ENCODE results near the gene NEGR1. TPM values are rescaled to one million over a fixed set of nuclear protein-coding genes. Genes with fewer than 3 reads are reported as not detected.

Gene NEGR1
- total RNA-seq, 1 experiment from 2014 or later: 1.3 TPM

DNA sequence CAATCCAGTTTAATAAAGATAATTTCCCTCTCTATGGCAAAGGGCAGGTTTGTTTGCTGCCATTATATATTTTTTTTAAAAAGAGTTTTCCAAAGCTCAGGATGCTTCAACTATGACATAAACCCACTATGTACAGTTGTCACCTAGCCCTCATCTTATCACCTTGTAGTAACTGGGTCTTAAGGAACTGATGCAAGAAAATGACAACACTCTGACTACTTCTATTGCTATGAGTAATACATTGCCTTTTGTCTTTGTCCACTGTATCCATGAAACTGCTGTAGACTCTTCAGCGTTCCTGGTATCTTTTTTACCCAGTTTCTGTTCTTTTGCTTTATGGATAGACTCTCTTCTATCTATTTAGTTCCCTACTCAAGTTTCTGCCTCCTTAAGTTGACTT lies 586.5 kb downstream of the NEGR1 start:
- DNase-seq (ENCODE audit: low read depth): no peak

DNA sequence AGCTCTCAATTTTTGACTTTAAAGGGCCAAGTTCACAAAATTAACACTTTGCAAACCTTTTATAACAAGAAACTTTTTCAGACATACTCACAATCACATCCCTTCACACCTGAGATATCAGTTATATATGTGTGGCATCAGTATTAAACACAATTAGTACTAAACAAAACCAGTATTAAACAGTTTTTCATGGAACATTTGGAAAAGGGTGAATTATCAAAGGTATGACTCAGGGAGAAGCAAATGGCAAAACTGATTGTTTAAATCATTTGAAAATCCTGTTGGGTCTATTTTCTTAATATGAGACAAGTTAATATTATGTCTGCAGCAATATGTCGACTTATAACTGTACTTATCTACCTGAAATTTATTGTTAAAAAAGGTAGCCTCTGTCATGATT lies 587.3 kb downstream of the NEGR1 start:
- DNase-seq (ENCODE audit: low read depth): no peak

- DNase-seq (ENCODE audit: low read depth): no peak
Observed at GRCh38 chr1:71693581-71693980, 588.8 kb downstream of the NEGR1 start.

GRCh38 chr1:71689635-71690034 lies 592.7 kb downstream of the NEGR1 start:
- no peak for DNase-seq (ENCODE audit: low read depth)

GRCh38 chr1:71687376-71687775 lies 595.0 kb downstream of the NEGR1 start:
- DNase-seq (ENCODE audit: low read depth): no peak

GRCh38 chr1:71676979-71677925 lies 605.1 kb downstream of the NEGR1 start:
- DNase-seq (ENCODE audit: low read depth): no peak

GRCh38 chr1:71668065-71668464 lies 614.3 kb downstream of the NEGR1 start:
- DNase-seq (ENCODE audit: low read depth): no peak

DNA sequence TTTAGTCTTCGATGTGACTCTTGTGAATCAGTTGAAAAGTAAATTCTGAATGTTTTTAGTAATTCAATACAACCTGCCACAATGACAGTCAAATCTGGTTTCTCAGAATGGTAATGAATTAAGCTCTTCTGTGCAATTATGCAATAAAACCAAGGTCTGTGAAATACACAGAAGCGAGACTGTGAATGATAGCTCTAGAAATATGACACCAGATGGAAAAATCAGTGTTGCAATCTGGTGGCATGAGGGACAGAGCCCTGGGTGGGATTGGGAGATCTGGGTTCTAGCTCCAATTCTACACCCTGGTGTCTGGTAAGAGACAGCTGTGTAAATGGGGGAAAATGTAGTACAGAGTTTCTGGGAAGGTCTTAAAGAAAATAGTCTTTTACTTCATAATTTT lies 615.1 kb downstream of the NEGR1 start:
- peak; percentile 2 for DNase-seq (ENCODE audit: low read depth)

DNA sequence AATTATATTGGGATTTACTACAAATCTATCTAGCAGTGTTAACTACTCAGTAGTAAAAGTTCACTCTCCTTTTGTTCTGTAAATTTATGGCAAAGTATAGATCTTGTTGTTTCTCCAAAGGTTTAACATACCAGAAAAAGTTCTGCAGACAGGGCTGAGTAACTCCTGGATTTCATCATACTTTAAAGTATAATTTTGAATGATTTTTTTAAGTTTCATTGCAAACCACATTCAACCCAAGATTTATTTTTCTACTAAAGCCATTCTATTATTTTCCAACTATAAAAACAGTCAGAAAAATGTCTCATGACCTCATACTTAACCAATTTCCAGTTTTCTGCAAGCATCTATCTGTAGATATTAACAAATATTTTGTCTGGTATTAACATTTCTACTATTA lies 615.7 kb downstream of the NEGR1 start:
- no peak for DNase-seq (ENCODE audit: low read depth)

- peak; percentile 24 for DNase-seq (ENCODE audit: low read depth)
Observed at GRCh38 chr1:71660411-71660810, 621.9 kb downstream of the NEGR1 start.

DNA sequence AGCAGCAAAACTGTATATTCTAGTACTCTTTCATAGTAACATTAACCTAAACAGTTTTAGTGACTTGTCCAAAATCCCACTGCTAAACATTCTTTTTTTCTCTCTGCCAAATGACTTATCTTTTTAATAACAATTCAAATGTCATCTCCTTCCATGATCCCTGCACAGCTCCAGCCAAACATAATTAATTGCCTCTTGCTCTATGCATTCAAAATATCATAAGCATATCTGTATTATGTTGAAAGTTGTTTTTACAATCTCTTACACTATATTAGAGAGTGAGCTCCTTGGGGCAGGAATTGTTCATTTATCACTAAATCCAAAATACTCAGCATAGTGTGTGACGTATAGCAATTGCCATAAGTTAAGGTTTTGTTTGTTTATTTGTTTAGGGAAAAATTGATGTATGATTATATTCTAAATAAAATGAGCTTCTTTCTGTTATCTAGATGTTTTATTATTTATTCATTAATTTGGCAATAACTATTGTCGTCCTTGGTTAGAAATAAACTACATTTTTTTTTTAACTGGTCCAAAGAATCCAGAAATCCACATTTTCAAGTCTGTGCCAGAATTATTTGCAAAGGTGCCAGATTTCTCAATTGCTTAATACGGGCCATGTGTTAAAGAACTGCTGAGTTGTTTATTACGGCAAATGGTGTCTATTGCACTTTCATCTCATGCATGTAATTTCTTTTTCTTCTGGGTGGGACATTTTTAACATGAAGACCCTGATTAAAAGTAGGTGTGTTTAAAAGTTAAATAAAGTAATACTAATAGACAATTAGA lies 624.3 kb downstream of the NEGR1 start:
- no peak for DNase-seq (ENCODE audit: low read depth)

DNA sequence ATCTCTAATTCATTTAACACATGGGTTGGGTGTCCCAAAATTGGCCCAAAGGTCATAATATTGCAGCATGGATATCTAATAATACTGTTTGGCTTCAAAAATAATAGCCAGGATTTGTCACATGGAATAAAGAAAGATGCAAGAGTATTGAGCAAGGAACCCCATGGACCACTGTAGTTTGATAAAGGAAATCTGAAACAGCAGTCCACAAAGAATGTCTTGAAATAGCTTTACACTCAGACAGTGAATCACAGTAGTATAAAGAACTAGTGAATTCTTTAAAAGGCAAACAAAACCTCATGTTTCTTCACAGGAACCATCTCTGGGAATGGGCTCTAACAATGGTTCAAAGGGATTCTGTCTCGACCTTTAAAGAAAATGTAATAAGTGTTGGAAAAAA lies 625.4 kb downstream of the NEGR1 start:
- DNase-seq (ENCODE audit: low read depth): no peak

DNA sequence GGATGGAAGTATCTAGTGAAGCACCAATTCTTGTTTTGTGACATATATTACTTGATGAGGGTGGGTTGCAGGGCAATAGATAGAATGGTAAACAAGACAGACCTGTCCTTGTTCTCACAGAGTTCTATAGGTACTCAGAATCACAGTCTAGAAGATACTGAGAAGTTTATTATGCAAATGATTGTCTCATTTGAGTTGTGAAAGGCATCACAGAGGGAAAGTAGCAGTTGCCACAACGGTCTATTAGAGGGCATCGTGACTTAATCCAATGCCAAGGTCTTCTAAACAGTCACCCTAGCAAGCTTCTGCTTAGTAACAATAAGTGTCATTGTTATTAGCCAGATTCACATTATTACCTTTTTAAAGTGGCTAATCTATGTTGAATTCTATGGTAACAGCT lies 626.7 kb downstream of the NEGR1 start:
- DNase-seq (ENCODE audit: low read depth): no peak

DNA sequence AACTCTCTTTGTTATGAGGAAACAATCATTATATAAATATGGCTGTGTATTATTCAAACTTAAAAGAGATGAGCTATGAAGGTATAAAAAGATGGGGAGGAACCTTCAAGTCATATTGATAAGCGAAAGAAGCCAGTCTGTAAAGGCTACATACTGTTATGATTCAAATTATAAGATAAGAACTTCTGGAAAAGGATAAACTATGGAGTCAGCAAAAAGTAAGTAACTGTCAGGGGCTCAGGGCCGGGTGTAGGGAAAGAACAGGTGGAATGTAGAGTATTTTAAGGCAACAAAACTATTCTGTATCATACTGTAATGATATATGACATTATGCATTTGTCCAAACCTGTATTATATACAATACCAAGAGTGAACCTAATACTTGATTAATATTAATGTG lies 628.4 kb downstream of the NEGR1 start:
- DNase-seq (ENCODE audit: low read depth): no peak

- DNase-seq (ENCODE audit: low read depth): no peak
Observed at GRCh38 chr1:71651214-71651613, 631.1 kb downstream of the NEGR1 start.

DNA sequence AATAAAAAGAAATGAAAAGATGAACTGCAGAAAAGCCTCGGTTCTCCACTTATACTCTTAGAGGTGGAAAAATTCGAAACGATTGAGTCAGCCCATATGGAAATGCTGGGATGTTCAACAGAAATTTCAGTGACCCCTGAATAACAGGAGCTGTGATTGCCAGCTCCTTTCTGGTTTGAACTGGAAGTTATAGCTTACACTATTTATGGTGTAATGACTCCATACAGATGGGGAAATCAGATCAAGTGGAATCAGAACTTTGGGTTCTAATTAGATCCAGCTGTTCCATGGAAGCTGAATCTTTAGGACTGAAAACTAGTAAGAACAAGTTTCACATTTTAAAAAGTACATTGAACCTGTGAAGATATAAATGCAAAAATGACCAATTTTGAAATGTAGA lies 632.2 kb downstream of the NEGR1 start:
- DNase-seq (ENCODE audit: low read depth): no peak

GRCh38 chr1:71649608-71650007 lies 632.7 kb downstream of the NEGR1 start:
- DNase-seq (ENCODE audit: low read depth): no peak

- DNase-seq (ENCODE audit: low read depth): no peak
Observed at GRCh38 chr1:71647513-71648300, 634.6 kb downstream of the NEGR1 start.

DNA sequence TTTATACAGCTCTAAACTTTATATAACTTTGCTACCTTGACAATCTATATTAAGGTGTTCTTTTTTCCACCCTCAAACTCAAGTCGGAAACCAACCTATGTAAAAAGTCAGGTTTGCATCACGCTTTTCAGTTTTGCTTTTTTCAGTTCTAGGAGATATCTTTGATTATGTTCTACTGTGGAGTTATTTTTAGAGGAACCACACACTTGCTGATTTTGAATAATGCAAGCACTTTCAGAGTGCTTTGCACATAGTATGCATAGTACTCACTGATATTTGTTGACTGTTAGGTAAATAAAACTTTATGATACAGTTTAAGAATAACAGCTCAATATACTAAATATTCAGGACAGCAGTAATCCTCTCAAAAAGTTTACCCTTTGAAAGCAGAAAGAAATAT lies 637.3 kb downstream of the NEGR1 start:
- no peak for DNase-seq (ENCODE audit: low read depth)

GRCh38 chr1:71641903-71642302 lies 640.4 kb downstream of the NEGR1 start:
- DNase-seq (ENCODE audit: low read depth): no peak

GRCh38 chr1:71640998-71641397 lies 641.3 kb downstream of the NEGR1 start:
- no peak for DNase-seq (ENCODE audit: low read depth)

DNA sequence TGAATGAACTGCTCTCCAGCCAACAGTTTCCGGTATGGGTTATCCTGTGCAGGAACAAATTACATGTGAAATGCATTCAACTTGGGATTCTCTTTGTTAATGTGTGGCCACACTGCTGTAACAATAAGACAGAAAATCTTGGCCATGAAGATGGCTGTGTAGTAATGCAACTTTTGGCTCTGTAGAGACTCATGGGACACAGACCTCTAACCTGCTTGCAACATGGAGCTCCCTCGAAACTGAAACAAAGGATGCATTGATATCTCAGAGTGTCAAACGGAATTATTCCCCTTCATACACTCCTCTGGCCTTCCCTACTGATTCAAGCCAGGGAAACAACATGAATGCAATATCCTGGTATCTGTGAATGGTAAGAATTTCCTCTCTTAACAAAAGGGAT lies 642.2 kb downstream of the NEGR1 start:
- DNase-seq (ENCODE audit: low read depth): no peak
